H1 (cell line): ENCODE measurements around the gene PTPRE. TPM values are rescaled to one million over a fixed set of nuclear protein-coding genes. Genes with fewer than 3 reads are reported as not detected.

Experiments
- CTCF ChIA-PET: fragments of 300-600 bp; sonication (Branson Sonifier 250); formaldehyde crosslinking; loops from one replicate; lab custom pipeline; 2021; ENCODE audit not compliant: partially characterized antibody; lab: Charles Lee
- POLR2A ChIA-PET: fragments of 300-600 bp; sonication (Branson Sonifier 250); formaldehyde crosslinking; loops from one replicate; lab custom pipeline; 2021; ENCODE audit warnings: inconsistent platforms; ENCODE audit not compliant: partially characterized antibody; lab: Charles Lee
- DNase-seq, 2 experiments: peaks; one replicate each; pipeline versions ENCODE4 v3.0.0 to v3.0.0-alpha.2; 2010 to 2022; ENCODE audit warnings: low spot score in 2 of 2, low read depth in 1 of 2, mixed read lengths in 1 of 2
- FAIRE-seq: peaks from 2 replicates; lab custom pipeline; 2011; peaks lifted over from hg19 to GRCh38; lab: Jason Lieb, UNC
- H2AFZ ChIP-seq: 2 replicates; pipeline ENCODE4 v1.8.1; 2012; ENCODE audit warnings: low read length, inconsistent platforms
- H2AK5ac ChIP-seq: 2 replicates; pipeline ENCODE4 v1.6.1; 2013; ENCODE audit warnings: low read depth, low read length
- H2BK120ac ChIP-seq: replicated peaks from 2 replicates; pipeline ENCODE3; 2013; ENCODE audit warnings: low read depth, low read length, inconsistent platforms
- H2BK12ac ChIP-seq: 2 replicates; pipeline ENCODE4 v1.6.1; 2013; ENCODE audit warnings: low read depth, low read length
- H2BK15ac ChIP-seq: 2 replicates; pipeline ENCODE4 v1.6.1; 2013; ENCODE audit warnings: low read length
- H2BK20ac ChIP-seq: 2 replicates; pipeline ENCODE4 v1.6.1; 2013; ENCODE audit warnings: low read length
- H2BK5ac ChIP-seq: 2 replicates; pipeline ENCODE4 v1.6.1; 2013; ENCODE audit warnings: low read depth, low read length
- H3K14ac ChIP-seq: 2 replicates; pipeline ENCODE4 v1.6.1; 2013; ENCODE audit warnings: inconsistent platforms; ENCODE audit not compliant: insufficient read length
- H3K18ac ChIP-seq: 2 replicates; pipeline ENCODE4 v1.6.1; 2013; ENCODE audit warnings: low read length; ENCODE audit errors: extremely low read depth
- H3K23ac ChIP-seq: 2 replicates; pipeline ENCODE4 v1.6.1; 2013; ENCODE audit warnings: inconsistent platforms; ENCODE audit not compliant: insufficient read length
- H3K23me2 ChIP-seq: 2 replicates; pipeline ENCODE4 v1.6.1; 2013; ENCODE audit warnings: low read depth, low read length
- H3K27ac ChIP-seq: 2 replicates; pipeline ENCODE4 v1.6.1; 2011; ENCODE audit warnings: low read depth, low read length, inconsistent platforms
- H3K27me3 ChIP-seq, 4 experiments: replicated peaks in 1 of 4; 1 replicate in 1 of 4; 2 replicates in 3 of 4; pipeline versions ENCODE4 v1.6.1 to v1.8.1; 2011 to 2013; ENCODE audit warnings: low read length in 3 of 4, mild to moderate bottlenecking in 3 of 4, inconsistent platforms in 2 of 4, mixed read lengths in 2 of 4, moderate library complexity in 1 of 4; ENCODE audit not compliant: control insufficient read depth in 3 of 4, insufficient read depth in 3 of 4; ENCODE audit errors: extremely low read depth in 1 of 4
- H3K36me3 ChIP-seq, 4 experiments: 2 replicates each; pipeline versions ENCODE4 v1.6.1 to v1.8.1; 2011 to 2013; ENCODE audit warnings: mild to moderate bottlenecking in 4 of 4, low read length in 3 of 4, moderate library complexity in 2 of 4, control low read depth in 1 of 4, inconsistent platforms in 1 of 4; ENCODE audit not compliant: insufficient read depth in 4 of 4, control insufficient read depth in 2 of 4
- H3K4ac ChIP-seq: replicated peaks from 2 replicates; pipeline ENCODE3; 2013; ENCODE audit warnings: low read length, low read depth, mixed read lengths, inconsistent platforms; ENCODE audit not compliant: insufficient read length
- H3K4me1 ChIP-seq, 4 experiments: replicated peaks in 1 of 4; 1 replicate in 1 of 4; 2 replicates in 3 of 4; pipeline versions ENCODE4 v1.6.1 to v1.8.1; 2011 to 2013; ENCODE audit warnings: low read length in 3 of 4, inconsistent platforms in 2 of 4, mixed read lengths in 1 of 4; ENCODE audit not compliant: insufficient read depth in 4 of 4, control insufficient read depth in 3 of 4
- H3K4me2 ChIP-seq, 2 experiments: 2 replicates each; pipeline versions ENCODE4 v1.6.1 to v1.8.1; 2011 to 2013; ENCODE audit warnings: low read depth in 2 of 2, low read length in 2 of 2, control low read depth in 1 of 2, inconsistent platforms in 1 of 2, mild to moderate bottlenecking in 1 of 2; ENCODE audit not compliant: insufficient read depth in 1 of 2
- H3K4me3 ChIP-seq, 4 experiments: fragments of 200-600, 300-600 bp in 1 of 4; sonication (generic), shearing (Covaris generic), sonication (Bioruptor Twin) in 1 of 4; 2 replicates each; pipeline versions ENCODE4 v1.5.1 to v1.8.1; 2011 to 2016; ENCODE audit warnings: low read length in 4 of 4, low read depth in 3 of 4, control low read depth in 2 of 4, inconsistent platforms in 2 of 4, mild to moderate bottlenecking in 2 of 4, mixed read lengths in 1 of 4, moderate library complexity in 1 of 4; ENCODE audit not compliant: insufficient read depth in 2 of 4; ENCODE audit errors: extremely low read depth in 1 of 4
- H3K56ac ChIP-seq: replicated peaks from 2 replicates; pipeline ENCODE3; 2013; ENCODE audit warnings: low read depth, mild to moderate bottlenecking, mixed read lengths, low read length, inconsistent platforms; ENCODE audit not compliant: insufficient read length
- H3K79me1 ChIP-seq: 2 replicates; pipeline ENCODE4 v1.6.1; 2013; ENCODE audit warnings: low read depth, low read length, control low read depth
- H3K79me2 ChIP-seq, 2 experiments: 2 replicates each; pipeline versions ENCODE4 v1.6.1 to v1.8.1; 2012 to 2013; ENCODE audit warnings: low read length in 2 of 2, mild to moderate bottlenecking in 2 of 2, inconsistent platforms in 1 of 2; ENCODE audit not compliant: insufficient read depth in 2 of 2, control insufficient read depth in 1 of 2
- H3K9ac ChIP-seq, 4 experiments: replicated peaks in 1 of 4; 1 replicate in 1 of 4; 2 replicates in 3 of 4; pipeline versions ENCODE4 v1.6.1 to v1.8.1; 2011 to 2013; ENCODE audit warnings: low read depth in 3 of 4, low read length in 3 of 4, control low read depth in 2 of 4, mild to moderate bottlenecking in 2 of 4, moderate library complexity in 2 of 4, inconsistent platforms in 1 of 4; ENCODE audit errors: extremely low read depth in 1 of 4
- H3K9me3 ChIP-seq, 2 experiments: 2 replicates each; pipeline versions ENCODE4 v1.6.1 to v1.8.1; 2012 to 2013; ENCODE audit warnings: mild to moderate bottlenecking in 2 of 2, moderate library complexity in 2 of 2, control low read depth in 1 of 2, inconsistent platforms in 1 of 2, low read depth in 1 of 2, low read length in 1 of 2, mixed read lengths in 1 of 2; ENCODE audit not compliant: insufficient read depth in 2 of 2
- H4K20me1 ChIP-seq, 2 experiments: replicated peaks in 1 of 2; 2 replicates each; pipeline versions ENCODE3 to v1.8.1; 2011 to 2013; ENCODE audit warnings: inconsistent platforms in 2 of 2, low read length in 2 of 2, mild to moderate bottlenecking in 1 of 2; ENCODE audit not compliant: insufficient read depth in 2 of 2, control insufficient read depth in 1 of 2
- H4K5ac ChIP-seq: 2 replicates; pipeline ENCODE4 v1.6.1; 2013; ENCODE audit warnings: low read length, low read depth, mixed read lengths, inconsistent platforms; ENCODE audit not compliant: insufficient read length
- H4K8ac ChIP-seq: 2 replicates; pipeline ENCODE4 v1.8.0; 2013; ENCODE audit warnings: mild to moderate bottlenecking, moderate library complexity, low read length, inconsistent platforms; ENCODE audit not compliant: insufficient read depth; ENCODE audit errors: extremely low read depth
- H4K91ac ChIP-seq: replicated peaks from 2 replicates; pipeline ENCODE3; 2013; ENCODE audit warnings: low read length, mixed read lengths, inconsistent platforms; ENCODE audit not compliant: insufficient read length
- BCL11A ChIP-seq, 2 experiments: IDR thresholded peaks; one replicate each; pipeline ENCODE4 v1.6.1; 2011; ENCODE audit warnings: low read depth in 2 of 2, low read length in 2 of 2, mild to moderate bottlenecking in 2 of 2
- GABPA ChIP-seq: IDR thresholded peaks from 2 replicates; pipeline ENCODE4 v1.6.1; 2011; ENCODE audit warnings: mild to moderate bottlenecking, low read length, moderate library complexity, borderline replicate concordance; ENCODE audit not compliant: insufficient read depth
- GTF2F1 ChIP-seq: IDR thresholded peaks from 2 replicates; pipeline ENCODE4 v1.6.1; 2012; ENCODE audit warnings: low read depth, low read length, improper control_type of control experiment, borderline replicate concordance
- HDAC6 ChIP-seq: IDR thresholded peaks from one replicate; pipeline ENCODE4 v1.7.1; 2012; ENCODE audit warnings: low read depth, mild to moderate bottlenecking, inconsistent platforms, low read length, moderate library complexity
- KDM4A ChIP-seq: IDR thresholded peaks from one replicate; pipeline ENCODE4 v1.7.1; 2012; ENCODE audit warnings: low read depth, mild to moderate bottlenecking, moderate library complexity, low read length, inconsistent platforms; ENCODE audit not compliant: severe bottlenecking
- RXRA ChIP-seq: IDR thresholded peaks from 2 replicates; pipeline ENCODE4 v1.6.1; 2011; ENCODE audit warnings: low read depth, mild to moderate bottlenecking, low read length, moderate library complexity; ENCODE audit not compliant: insufficient read depth
- SIRT6 ChIP-seq: IDR thresholded peaks from one replicate; pipeline ENCODE4 v1.7.1; 2012; ENCODE audit warnings: low read length, inconsistent platforms
- SP2 ChIP-seq: IDR thresholded peaks from 2 replicates; pipeline ENCODE4 v1.6.1; 2012; ENCODE audit warnings: mild to moderate bottlenecking, low read length, inconsistent platforms
- SP4 ChIP-seq: IDR thresholded peaks from 2 replicates; pipeline ENCODE4 v1.6.1; 2012; ENCODE audit warnings: low read length, inconsistent platforms
- TBP ChIP-seq: IDR thresholded peaks from 2 replicates; pipeline ENCODE4 v1.6.1; 2011; ENCODE audit warnings: low read depth, low read length, improper control_type of control experiment
- TCF12 ChIP-seq: IDR thresholded peaks from 2 replicates; pipeline ENCODE4 v1.6.1; 2011; ENCODE audit warnings: low read depth, mild to moderate bottlenecking, low read length
- YY1 ChIP-seq: IDR thresholded peaks from 2 replicates; pipeline ENCODE4 v1.6.1; 2011; ENCODE audit warnings: low read depth, mild to moderate bottlenecking, low read length
- WGBS, 2 experiments: shearing (Covaris generic) in 1 of 2; methylation state at CpG; one replicate each; pipeline versions ENCODE4 v1.1.6 to v1.1.7; 2013 to 2015; ENCODE audit warnings: low lambda C conversion rate in 2 of 2, mixed read lengths in 2 of 2, inconsistent platforms in 1 of 2, low coverage in 1 of 2, missing lambda C conversion rate in 1 of 2; ENCODE audit not compliant: insufficient replicate concordance in 2 of 2, insufficient coverage in 1 of 2, insufficient read length in 1 of 2; ENCODE audit errors: extremely low coverage in 1 of 2, missing lambda C conversion rate in 1 of 2; 5-methylcytosine and 5-hydroxymethylcytosine counted together
- polyA plus RNA-seq, 7 experiments: library from polyadenylated mRNA; depleted of rRNA in 3 of 7; stranded (reverse) in 5 of 7; unstranded in 2 of 7; fragments of >200 nt in 5 of 7; fragments of 200-250 nt in 2 of 7; gene quantifications; 1 replicate in 5 of 7; 2 replicates in 1 of 7; 4 replicates in 1 of 7; pipeline versions ENCODE4 v1.2.1 to v1.2.3, GENCODE V29; 2011 to 2013; ENCODE audit warnings: missing spikeins in 2 of 7, mixed read lengths in 2 of 7
- total RNA-seq: library from RNA; stranded (reverse); fragmentation: NEBNext Ultra II Directional; extraction: Animal tissue kit (Norgen Biotek cat#: 25700); gene quantifications from 2 replicates; pipeline ENCODE4 v1.2.1, GENCODE V29; 2021

The PTPRE gene
- total and polyA plus RNA-seq, 2 of the 8 experiments (the other 6 are each of a cell fraction or from before 2014, with no cell fraction given) = 0.33 to 0.54 TPM

DNA sequence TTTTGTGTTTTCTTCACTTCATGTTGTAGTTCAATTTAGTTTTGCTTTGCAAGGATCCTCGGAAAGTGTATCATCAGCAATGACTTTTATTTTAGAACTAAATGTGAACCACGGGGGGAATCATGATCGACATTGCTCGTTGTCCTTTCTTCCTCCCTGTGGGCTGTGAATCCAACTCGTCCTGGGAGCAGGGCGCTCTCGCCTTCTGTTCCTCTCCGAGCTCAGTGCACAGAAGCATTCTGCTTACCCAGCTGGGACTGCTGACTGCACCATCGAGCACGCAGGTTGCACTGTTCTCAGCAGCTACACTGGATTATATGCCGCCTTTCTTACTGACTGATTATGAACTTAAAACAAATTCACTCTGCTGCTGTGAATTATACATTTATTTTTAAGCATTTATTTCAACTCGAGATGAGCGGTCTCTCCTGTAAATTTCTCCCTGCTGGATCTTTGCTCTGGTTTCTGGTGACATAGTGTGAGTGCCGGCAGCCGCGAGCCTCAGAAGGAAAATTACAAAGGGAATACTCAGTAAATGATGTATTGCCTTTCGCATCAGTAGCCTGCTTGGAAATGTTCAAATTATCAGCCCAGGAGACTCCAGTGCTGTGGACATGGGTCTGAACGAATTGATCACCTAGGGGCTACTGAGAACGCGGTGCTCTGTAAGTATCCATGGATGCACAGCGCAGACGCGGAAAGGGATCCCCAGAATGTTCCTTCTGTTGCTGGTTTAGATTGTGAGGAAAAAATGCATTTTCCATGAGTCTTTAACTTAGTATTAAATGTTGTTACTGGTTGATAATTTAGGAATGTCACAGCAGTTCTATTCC is 92.6 kb downstream of the PTPRE start:
- Histone ChIP-seq H3K27me3 (no peaks in the 10 kb centered on the region), H2BK15ac (no peak overlapping the region), H3K27ac (no peak overlapping the region), H3K4ac (no peak overlapping the region), H2BK12ac (no peak overlapping the region), H2AFZ (0 out of 2 replicates have a peak overlapping the region, but pooled peaks have one; percentile 39), H3K18ac (no peak overlapping the region), H3K79me1 (no peaks in the 10 kb centered on the region), H4K8ac (no peak overlapping the region), H3K4me1 (no peaks in the 10 kb centered on the region), H4K20me1 (no peaks in the 10 kb centered on the region), H3K23ac (no peak overlapping the region), H4K5ac (no peak overlapping the region), H4K91ac (no peak overlapping the region), H3K9ac (no peak overlapping the region), H2BK120ac (no peak overlapping the region), H3K9me3 (no peaks in the 10 kb centered on the region), H3K56ac (no peak overlapping the region), H3K4me2 (no peak overlapping the region), H2AK5ac (no peak overlapping the region), H3K14ac (no peak overlapping the region), H3K23me2 (no peaks in the 10 kb centered on the region), H2BK20ac (no peak overlapping the region), H3K79me2 (no peaks in the 10 kb centered on the region), H3K36me3 (no peaks in the 10 kb centered on the region), H3K4me3 (no peak overlapping the region), H2BK5ac (no peak overlapping the region)
- FAIRE-seq (no peak), DNase-seq (no peak)
- ChIA-PET POLR2A (no interaction called here), CTCF (interaction anchor here (0.6 to 3.2 kb wide), 7 partner anchors 11 to 94 kb away, joined by 3 to 23 read pairs (median 3); no protein-coding TSS in a partner anchor)
- TF ChIP-seq GABPA (no peak), SP4 (no peak), BCL11A (IDR thresholded peaks at IDR 0.05; ENCODE audit: low read depth in 2 of 2, low read length in 2 of 2) (no peak), KDM4A (no peak), YY1 (no peak), SIRT6 (no peak), RXRA (no peak), GTF2F1 (no peak), TCF12 (no peak), TBP (no peak), HDAC6 (no peak), SP2 (no peak)
- WGBS, 2 experiments = 92% methylated on average over 23 of the region's 23 CpGs; no CpG with 5 or more reads in 1 of the 2 experiments
